Measurements from ENCODE around the gene MTRF1L.
"Not testable (repeated sequence)": the region's sequence is repeated elsewhere in the genome, so short reads cannot be mapped to it uniquely, and the experiment has no call there.

MTRF1L gene

DNA sequence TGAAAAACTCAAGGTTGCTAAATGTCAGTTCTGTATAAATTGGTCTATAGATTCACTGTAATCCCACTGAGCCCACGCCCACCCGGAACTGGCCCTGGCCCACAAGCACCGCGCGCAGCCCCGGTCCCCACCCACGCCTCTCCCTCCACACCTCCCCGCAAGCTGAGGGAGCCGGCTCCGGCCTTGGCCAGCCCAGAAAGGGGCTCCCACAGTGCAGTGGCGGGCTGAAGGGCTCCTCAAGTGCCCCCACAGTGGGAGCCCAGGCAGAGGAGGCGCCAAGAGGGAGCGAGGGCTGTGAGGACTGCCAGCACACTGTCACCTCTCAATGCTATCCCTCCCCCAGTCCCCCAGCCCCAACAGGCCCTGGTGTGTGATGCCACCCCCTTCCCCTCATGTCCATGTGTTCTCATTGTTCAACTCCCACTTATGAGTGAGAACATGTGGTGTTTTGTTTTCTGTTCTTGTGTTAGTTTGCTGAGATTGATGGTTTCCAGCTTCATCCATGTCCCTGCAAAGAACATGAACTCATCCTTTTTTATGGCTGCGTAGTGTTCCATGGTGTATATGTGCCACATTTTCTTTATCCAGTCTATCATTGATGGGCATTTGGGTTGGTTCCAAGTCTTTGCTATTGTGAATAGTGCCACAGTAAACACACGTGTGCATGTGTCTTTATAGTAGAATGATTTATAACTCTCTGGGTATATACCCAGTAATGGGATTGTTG lies 36.2 kb downstream of the MTRF1L start:
- not testable (repeated sequence) for DNase-seq

DNA sequence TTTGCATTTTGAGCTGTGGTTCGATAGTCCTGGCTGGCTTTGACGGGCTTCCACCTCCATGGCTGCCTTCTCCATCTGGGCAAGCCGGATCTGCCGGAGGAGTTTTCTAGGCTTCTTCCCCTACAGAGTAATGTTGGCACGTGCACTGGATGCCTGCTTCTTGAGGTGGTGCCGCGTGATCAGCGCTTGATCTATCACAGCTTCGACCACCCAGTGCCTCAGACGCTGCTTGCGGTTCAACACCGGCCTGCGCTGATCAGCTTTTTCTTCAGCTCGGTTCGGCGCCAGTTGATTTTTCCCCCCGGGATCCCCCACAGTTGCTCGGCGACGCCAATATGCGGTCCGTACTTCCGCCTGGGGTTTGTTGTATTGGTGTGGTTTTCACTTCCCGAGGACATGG lies 43.2 kb downstream of the MTRF1L start:
- no peak for DNase-seq

DNA sequence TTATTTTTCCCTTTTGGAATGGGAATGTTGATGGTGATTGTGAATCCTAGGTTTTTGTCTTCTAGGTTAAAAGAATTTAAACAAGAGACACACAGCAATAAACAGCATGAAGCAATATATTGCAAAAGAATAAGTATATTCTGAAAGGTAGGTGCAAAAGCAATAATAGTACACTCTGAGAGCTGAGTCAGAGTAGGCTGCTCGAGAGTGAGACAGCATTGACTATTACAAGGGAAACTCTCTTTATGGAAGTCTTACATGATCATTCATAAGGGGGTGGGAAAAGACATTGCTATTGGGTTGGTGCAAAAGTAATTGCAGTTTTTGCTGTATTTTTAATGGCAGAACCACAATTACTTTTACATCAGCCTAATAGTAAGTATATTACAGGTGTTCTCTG lies 44.7 kb downstream of the MTRF1L start:
- no peak for DNase-seq

DNA sequence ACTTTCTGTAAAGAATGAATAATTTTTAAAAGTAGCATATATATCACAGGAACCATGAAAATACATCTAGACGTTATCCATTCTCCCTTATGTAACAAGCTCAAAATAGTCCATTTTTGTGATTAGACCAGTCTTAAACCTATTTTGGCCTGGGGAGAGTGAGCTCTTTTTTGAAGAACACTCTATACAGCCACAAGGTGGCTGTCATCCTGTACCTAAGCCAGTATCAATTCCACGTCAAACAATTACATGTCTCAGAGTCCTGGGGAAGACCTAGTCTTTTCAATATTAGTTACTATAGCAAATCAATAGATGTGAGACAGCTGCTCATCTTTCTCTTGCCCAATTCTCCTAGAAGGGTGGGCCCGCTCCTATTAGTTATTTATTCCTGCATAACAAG lies 48.1 kb downstream of the MTRF1L start:
- DNase-seq: no peak

DNA sequence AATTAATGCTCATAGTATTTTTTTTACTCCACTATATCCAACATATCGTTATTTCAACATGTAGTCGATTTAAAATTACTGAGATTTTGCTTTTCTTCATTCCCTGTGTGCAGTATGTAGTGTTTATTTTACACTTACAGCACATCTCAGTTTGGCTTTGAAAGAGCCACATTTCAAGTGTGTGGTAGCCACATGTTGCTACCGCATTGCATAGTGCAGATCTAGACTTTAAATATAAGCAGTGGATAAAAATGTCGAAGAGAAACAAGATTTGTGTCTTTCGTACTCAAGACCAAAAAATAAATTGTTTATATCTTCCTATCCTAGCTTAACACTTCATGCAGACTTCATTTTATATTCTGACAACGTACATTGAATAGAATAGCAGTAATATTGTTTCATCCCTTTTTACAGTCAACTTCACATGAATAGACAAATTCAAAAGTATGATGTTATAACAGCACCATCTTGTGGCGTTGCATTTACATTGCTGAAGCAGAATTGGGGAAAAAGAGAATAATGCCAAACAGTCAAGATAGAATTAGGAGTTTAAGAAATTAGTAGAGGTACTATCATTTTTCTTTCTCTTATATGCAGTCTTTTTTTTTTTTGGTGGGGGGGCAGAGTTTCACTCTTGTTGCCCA lies 49.5 kb downstream of the MTRF1L start:
- DNase-seq: peak; percentile 21

DNA sequence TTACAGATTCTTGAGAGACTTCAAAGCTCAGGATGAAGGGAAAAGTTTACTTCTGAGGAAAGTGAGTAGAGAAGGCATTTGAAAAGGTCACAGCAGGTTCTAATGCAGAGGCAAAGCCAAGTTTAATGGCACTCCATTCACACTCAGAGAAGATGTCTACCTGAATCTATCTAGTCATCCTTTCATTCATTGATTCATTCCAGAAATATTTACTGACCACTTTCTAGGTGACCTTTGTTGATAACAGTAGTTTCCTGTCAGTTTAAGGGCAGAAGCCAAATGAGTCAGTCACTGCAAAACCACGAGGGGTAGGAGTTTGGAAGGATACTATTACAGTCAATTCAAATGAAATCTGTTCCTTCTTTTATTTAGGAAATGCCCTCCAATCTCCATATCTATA lies 50.5 kb downstream of the MTRF1L start:
- no peak for DNase-seq

DNA sequence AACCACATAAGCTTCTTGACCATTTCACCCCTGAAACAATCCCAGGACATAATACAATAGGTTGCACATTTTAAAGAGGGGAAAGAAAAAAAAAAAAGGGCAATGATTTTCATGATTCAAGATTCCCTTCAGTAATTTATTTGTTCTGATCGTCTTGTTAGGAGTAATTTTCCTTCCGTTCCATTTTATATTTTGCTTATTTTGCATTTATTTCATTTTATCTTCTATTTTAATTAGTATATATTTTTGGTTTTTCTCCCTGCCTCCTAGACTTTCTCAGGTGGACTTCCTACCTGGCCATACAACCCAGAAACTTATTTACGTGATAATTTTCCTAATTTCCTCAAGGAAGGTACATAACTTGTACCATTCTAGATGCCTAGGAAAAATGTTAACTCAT lies 52.3 kb downstream of the MTRF1L start:
- DNase-seq: no peak

DNA sequence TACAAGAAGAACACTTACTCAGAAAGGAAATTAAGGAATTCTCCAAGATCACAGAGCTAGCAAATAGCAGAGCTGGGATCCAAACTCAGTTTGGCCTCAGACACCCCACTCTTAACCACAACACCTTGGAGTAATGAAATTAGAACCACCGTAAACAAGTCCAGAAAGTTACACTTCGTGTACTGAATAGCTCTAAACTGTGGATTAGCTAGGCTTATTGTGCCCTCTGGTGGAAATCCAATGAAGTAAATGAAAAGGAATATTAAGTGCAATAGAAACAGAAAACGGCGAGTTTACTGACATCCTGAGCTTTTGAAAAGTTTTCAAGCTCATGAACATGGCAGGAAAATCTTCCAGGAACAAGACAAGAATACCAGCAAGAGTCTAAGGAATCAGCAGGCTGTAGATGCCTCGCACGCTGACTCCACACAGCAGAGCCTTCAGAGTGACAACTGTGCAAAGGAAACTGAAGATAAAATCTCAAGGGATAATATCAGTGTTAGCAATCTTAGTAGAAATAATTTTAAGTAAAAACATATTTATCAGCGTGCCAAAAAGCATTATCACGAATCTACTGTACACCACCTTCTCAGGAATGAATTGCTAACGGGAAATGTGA lies 54.2 kb downstream of the MTRF1L start:
- DNase-seq: peak; percentile 20

DNA sequence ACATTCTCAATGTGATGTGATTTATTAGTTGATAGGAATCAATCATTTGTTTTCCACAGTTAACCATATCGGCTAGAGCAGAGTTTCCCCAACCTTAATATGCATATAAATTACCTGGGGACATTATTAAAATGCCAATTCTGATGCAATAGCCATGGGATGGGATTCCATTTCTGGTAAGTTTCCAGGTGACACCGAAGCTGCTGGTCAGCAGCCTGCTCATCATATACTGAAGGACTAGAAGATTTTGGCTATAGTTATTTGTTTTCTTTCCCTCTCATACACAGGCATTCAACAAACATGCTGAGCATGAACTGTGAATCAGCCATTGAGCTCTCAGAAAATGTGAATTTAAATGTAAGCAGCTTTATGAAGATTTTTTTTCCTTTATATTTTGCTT lies 55.5 kb downstream of the MTRF1L start:
- DNase-seq: no peak

DNA sequence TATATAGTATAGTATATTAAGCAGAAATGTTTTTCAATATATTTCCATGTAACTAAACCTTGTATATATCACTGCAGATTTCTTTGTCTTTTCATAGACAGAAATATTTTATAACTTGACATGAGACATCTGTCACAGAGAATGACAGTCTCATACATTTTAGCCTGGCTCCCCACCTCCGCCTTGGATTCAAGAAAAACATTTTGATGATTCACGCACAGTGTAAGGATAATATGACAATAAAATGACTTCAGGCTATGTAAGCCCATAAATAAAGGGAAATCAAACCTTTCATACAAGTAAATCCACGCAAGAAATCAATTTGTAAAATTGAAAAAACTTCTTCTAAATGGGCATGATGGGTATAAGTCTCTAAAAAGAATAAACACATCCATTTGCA lies 56.0 kb downstream of the MTRF1L start:
- DNase-seq: no peak

DNA sequence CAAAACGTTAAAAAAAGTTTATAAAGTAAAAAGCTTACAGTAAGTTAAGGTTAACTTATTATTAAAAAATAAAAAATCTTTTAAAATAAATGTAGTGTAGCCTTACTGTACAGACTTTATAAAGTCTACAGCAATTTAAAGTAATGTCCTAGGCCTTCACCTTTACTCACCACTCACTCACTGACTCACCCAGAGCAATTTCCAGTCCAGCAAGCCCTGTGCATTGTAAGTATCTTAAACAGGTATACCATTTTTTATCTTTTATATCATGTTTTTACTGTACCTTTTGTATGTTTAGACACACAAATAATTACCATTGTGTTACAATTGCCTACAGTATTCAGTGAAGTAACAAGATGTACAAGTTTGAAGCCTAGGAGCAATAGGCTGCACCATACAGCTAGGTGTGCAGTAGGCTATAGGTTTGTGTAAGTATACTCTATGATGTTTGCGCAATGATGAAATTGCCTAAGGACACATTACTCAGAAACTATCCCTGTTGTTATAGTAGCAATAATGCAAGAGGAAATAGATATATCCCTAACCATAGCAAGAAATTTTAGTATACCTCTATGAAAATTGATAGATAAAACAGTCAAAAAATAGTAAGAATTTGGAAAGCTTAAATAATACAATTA lies 59.1 kb downstream of the MTRF1L start:
- DNase-seq: no peak

DNA sequence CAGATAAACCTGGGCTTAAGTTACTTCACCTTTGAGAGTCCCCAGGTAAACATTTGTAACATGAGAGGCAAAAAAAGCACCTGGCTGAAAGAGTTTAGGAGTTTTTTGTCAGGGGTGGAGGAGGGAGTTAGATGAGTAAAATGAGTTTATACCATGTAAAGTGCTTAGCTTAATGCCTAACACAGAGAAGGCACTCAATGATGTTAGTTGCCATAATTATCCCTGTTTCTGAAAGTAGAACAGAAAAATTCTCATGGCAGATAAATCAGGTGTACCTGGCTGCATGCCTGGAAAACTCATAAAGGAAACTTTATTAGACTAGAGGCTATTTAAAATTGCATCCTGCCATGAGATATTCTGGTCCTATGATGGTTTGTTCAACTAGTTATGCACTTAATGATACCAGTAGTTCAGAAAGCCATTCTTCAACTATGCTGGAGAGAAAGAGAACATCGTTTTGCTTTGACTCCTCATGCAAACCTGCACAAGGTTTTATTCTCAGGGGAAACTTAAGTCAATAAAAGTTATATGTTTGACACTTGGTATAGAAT lies 60.1 kb downstream of the MTRF1L start:
- no peak for DNase-seq

DNA sequence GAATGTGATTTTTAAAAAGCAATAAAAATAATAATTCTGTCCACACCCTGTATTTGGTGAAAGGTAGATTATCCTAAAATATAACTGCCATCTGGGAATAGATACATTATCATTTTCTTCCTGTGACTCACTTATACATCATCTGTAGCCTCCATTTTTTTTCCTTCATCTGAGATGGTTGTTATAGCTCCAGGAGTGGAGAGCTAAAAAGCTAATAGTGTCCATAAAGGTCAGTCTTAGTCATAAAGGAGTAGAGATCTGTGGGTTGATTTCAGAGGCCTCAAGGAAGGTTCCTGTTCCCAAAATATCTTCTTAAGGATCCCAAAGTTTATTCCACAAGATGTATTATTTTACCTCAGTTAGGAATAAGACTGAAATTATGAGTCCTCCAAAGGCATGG lies 60.8 kb downstream of the MTRF1L start:
- DNase-seq: no peak
